ENCODE measurements around the gene ZBED5.

GRCh38 chr11:10892250-10892649 is 34.4 kb upstream of the ZBED5 start:
- TF ChIP-seq EZH2 (IDR thresholded peaks at IDR 0.05): no peak
- TF ChIP-seq POLR2AphosphoS5 (IDR thresholded peaks at IDR 0.05; ENCODE audit: borderline replicate concordance, low read depth, low read length): no peak
- TF ChIP-seq FOXP2 (optimal IDR thresholded peaks at IDR 0.05; ENCODE audit: control extremely low read depth, extremely low read length, insufficient read depth): no peak

All from SK-N-MC (cell line).